ENCODE measurements around the gene FGA.

DNA sequence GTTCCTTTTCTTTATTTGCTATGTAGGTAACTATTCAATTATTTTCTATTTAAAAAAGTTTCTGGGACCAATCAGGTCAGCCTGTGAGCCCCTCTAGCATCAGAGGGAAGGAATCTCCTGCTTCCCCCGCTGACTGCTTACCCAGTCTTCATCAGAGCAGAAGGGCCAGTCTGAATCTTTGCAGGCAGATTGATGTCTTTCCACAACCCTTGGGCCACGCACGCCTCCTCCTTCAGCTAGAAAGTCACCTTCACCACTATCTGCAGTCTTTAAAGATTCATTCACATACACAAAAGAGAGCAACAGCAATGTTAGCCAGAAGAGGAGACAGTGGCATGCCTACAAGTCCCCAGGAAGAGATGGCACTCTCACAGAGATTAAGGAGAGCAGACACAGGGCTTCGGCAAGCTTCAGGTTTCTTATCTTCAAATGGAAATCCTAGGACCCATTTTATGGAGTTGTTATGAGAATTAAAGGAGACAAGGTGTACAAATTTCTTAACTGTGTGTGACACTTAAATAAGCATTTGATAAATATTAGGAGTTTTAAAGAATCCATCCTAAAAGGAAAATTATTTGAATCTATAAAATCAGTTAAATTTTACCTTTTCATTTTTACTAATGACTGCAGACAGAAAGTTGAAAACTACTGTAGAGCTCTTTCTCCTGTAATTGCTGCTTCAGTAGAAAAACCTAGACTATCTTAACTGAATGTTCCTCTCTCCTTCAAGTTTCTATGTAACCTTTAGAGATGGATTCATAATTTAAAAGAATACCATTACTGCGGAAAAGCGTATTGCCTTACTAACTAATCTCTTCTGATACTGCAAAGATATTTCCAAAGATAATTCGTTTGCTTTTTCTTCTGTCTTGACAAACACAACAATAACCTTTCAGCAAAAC lies 995 bp downstream of the FGA start:
- TF ChIP-seq CTCF (IDR thresholded peaks at IDR 0.05) (no peak), POLR2AphosphoS5 (IDR thresholded peaks at IDR 0.05; ENCODE audit: low read depth, low read length) (no peak)
